Activated naive CD4-positive, alpha-beta T cell treated with anti-CD3 and anti-CD28 coated beads for 36 hours (primary cell): ENCODE data around the gene TARM1. TPM values are rescaled to one million over a fixed set of nuclear protein-coding genes. Genes with fewer than 3 reads are reported as not detected.
A peak's percentile ranks its signal among the peaks of the same experiment; 100 is the strongest.
"Not testable (repeated sequence)": the region's sequence is repeated elsewhere in the genome, so short reads cannot be mapped to it uniquely, and the experiment has no call there.

Experiments
- CTCF ChIA-PET: fragments of 350-600 bp; sonication (Branson Sonifier 250); formaldehyde crosslinking; loops from one replicate; lab custom pipeline; 2021; ENCODE audit warnings: antibody characterized with exemption; lab: Charles Lee
- DNase-seq: peaks from one replicate; pipeline ENCODE4 v3.0.0-alpha.2; 2020
- H3K27ac Mint-ChIP-seq: one replicate; pipeline ENCODE4 v1.8.0; 2021; ENCODE audit warnings: mild to moderate bottlenecking, mixed read lengths
- H3K27me3 Mint-ChIP-seq: one replicate; pipeline ENCODE4 v1.8.0; 2021; ENCODE audit warnings: low read depth, mixed read lengths
- H3K36me3 Mint-ChIP-seq: one replicate; pipeline ENCODE4 v1.8.0; 2021; ENCODE audit warnings: low read depth, mixed read lengths
- H3K4me1 Mint-ChIP-seq: one replicate; pipeline ENCODE4 v1.8.0; 2021; ENCODE audit warnings: low read depth, mixed read lengths
- H3K4me3 Mint-ChIP-seq: one replicate; pipeline ENCODE4 v1.8.0; 2021; ENCODE audit warnings: mild to moderate bottlenecking, moderate library complexity, mixed read lengths
- H3K9me3 Mint-ChIP-seq: one replicate; pipeline ENCODE4 v1.8.0; 2021; ENCODE audit warnings: mixed read lengths
- intact Hi-C: fragments of 100-400 bp; cut with micrococcal nuclease; formaldehyde crosslinking; loops from one replicate; pipeline ENCODE4 v1.15.1; 2023
- total RNA-seq, 2 experiments: library from RNA; stranded (reverse); gene quantifications; one replicate each; pipeline ENCODE4 v1.2.3, GENCODE V29; 2021

The TARM1 gene
- total RNA-seq, 2 experiments from 2014 or later: not detected

DNA sequence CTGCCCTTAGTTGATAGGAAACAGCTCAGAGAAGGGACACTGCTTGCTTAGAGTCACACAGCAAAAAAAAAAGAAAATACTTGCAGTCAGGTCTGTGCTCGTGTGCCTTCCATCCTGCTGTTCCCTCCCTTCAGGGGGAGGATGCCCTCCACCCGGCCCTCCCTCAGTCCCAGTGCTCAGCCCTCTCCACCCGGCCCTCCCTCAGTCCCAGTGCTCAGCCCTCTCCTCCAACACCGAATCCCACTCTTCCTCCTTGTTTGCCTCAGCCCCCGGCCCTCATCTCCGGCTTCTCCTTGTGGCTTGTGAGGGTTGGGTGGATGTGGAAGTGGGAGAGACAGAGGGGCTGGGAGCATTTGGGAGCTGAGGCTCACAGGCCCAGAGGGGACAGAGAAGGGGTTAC, 28.5 kb upstream of the TARM1 start:
- Mint-ChIP-seq H3K4me1 (peaks cover 26% of the 10 kb centered on the region), H3K9me3 (no peaks in the 10 kb centered on the region), H3K27me3 (no peaks in the 10 kb centered on the region), H3K27ac (no peak overlapping the region), H3K36me3 (peaks cover 37% of the 10 kb centered on the region), H3K4me3 (no peak overlapping the region)
- intact Hi-C loops: no loop called here
- CTCF ChIA-PET: no interaction called here
- no peak for DNase-seq

DNA sequence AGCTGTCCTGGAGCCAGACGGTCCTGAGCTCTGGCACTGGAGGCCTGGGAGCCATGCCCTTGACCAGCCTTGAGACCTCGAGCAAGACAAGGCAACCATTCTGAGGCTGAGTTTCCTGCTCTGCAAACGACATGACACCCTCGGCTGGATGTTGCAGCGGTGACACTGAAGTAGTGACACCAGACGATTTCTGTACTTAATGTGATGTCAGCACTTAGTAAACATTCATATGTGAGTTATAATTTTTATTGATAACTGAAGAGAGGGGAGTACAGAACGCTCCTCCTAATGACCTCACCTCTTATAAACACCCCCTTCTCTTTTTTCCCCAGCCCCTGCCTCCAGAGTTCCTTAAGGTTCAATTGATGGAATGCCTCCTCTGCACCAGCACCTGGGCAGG, 27.3 kb upstream of the TARM1 start:
- DNase-seq: no peak
- Mint-ChIP-seq H3K27ac (no peak overlapping the region), H3K4me1 (peaks cover 28% of the 10 kb centered on the region), H3K36me3 (peaks cover 31% of the 10 kb centered on the region), H3K4me3 (no peak overlapping the region), H3K27me3 (no peaks in the 10 kb centered on the region), H3K9me3 (no peaks in the 10 kb centered on the region)
- CTCF ChIA-PET: no interaction called here
- intact Hi-C loops: no loop called here

DNA sequence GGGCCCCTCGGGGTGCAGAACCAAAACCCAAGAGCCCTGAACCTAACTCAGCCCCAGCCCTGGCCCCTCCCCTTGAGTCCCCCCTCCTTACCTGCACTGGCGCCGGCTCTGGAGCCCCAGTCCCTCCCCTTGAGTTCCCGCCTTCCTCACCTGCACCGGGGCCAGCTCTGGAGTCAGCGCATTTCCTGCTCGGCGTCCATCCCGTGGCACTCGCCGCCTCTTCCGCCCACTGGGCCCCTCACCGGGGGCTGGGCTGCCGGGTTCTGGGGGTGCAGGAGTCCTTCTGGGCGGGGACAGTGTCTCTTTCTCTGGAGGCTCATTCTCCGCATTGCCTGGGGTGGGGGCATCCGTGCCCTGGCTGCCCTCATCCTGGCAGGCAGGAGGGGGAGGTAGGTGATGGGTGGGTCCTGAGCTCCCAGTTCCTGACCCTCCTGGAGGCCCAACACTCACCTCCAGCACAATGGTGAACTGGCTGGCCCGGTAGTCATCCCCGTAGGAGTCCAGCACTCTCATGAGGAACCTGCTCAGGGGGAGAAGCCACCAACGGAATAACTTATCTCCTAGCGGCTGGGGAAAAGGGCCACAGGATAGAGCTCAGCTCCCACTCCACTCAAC, 26.8 kb upstream of the TARM1 start:
- intact Hi-C loops: no loop called here
- Mint-ChIP-seq H3K27me3 (no peaks in the 10 kb centered on the region), H3K36me3 (peaks cover 27% of the 10 kb centered on the region), H3K9me3 (no peaks in the 10 kb centered on the region), H3K27ac (no peak overlapping the region), H3K4me1 (peaks cover 30% of the 10 kb centered on the region), H3K4me3 (no peak overlapping the region)
- peak; percentile 1 for DNase-seq
- CTCF ChIA-PET: no interaction called here

DNA sequence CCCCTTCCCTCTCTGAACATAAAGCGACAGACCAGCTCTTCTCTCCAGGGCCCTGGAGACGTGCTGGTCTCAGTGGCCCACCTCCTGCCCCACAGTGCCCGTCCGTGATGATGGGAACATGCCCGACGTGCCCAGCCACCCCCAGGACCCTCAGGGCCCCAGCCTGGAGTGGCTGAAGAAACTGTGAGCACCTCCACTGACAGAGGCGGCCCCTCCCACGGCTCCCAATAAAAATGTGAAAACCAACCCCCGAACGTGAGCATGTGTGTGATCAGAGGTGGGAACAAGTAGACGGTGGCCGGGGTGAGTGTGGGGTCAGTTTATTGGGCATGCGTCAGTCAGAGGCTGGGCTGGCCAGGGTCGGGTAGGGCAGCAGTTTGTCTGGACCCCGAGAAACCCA, 25.6 kb upstream of the TARM1 start:
- DNase-seq: no peak
- Mint-ChIP-seq H3K9me3 (no peaks in the 10 kb centered on the region), H3K27ac (no peak overlapping the region), H3K36me3 (peaks cover 24% of the 10 kb centered on the region), H3K4me3 (no peak overlapping the region), H3K27me3 (no peaks in the 10 kb centered on the region), H3K4me1 (peaks cover 36% of the 10 kb centered on the region)
- intact Hi-C loops: no loop called here
- CTCF ChIA-PET: no interaction called here

DNA sequence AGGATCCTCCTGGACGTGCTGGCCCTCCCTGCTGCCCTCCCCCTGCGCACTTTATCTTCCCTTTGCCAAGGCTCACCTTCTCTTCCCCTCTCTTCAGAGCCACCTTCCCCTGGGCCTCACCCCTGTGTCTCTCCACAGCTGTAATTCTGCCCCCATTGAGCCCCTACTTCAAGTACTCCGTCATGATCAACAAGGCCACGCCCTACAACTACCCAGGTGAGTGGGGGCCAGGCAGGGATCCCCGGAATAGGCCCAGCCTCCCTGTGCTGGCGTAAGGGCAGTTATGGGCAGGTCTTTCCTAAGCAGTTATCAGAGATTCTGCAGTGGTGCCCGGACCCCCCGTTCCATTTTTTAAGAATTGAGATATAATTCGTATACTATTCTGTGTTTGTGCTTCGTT, 24.6 kb upstream of the TARM1 start:
- DNase-seq: no peak
- Mint-ChIP-seq H3K4me3 (no peak overlapping the region), H3K36me3 (peaks cover 23% of the 10 kb centered on the region), H3K27ac (no peak overlapping the region), H3K9me3 (no peaks in the 10 kb centered on the region), H3K4me1 (peaks cover 34% of the 10 kb centered on the region), H3K27me3 (no peaks in the 10 kb centered on the region)
- intact Hi-C loops: no loop called here
- CTCF ChIA-PET: no interaction called here

DNA sequence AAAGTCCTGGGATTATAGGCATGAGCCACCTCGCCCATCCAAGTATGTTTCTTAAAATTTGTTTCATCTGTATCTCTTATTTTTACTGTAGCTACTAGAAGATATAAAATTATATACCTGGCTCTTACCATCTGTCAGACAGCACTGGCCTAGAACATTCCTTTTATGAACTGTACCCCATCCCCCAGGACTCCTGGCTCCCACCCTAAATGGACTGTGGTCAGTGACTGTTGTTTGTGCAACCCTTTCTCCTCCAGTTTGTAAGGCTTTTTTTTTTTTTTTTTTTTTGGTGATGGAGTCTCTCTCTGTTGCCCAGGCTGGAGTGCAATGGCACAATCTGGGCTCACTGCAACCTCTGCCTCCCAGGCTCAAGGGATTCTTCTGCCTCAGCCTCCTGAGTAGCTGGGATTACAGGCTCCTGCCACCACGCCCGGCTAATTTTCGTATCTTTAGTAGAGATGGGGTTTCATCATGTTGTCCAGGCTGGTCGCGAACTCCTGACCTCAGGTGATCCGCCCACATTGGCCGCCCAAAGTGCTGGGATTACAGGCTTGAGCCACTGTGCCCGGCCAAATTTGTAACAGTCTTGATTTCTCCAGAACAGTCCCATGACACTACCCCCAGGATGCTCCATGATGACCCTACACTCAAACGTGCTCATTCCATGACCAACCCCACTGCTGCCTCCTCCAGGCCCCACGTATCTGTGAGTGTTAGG, 24.0 kb upstream of the TARM1 start:
- DNase-seq: no peak
- Mint-ChIP-seq H3K27me3 (no peaks in the 10 kb centered on the region), H3K4me1 (peaks cover 31% of the 10 kb centered on the region), H3K4me3 (no peak overlapping the region), H3K36me3 (peaks cover 17% of the 10 kb centered on the region), H3K9me3 (no peaks in the 10 kb centered on the region), H3K27ac (no peak overlapping the region)
- CTCF ChIA-PET: no interaction called here
- intact Hi-C loops: loop anchor here (5.0 kb wide), 1 partner anchor 238 kb away; the partner anchor contains the start of gene MYADM

DNA sequence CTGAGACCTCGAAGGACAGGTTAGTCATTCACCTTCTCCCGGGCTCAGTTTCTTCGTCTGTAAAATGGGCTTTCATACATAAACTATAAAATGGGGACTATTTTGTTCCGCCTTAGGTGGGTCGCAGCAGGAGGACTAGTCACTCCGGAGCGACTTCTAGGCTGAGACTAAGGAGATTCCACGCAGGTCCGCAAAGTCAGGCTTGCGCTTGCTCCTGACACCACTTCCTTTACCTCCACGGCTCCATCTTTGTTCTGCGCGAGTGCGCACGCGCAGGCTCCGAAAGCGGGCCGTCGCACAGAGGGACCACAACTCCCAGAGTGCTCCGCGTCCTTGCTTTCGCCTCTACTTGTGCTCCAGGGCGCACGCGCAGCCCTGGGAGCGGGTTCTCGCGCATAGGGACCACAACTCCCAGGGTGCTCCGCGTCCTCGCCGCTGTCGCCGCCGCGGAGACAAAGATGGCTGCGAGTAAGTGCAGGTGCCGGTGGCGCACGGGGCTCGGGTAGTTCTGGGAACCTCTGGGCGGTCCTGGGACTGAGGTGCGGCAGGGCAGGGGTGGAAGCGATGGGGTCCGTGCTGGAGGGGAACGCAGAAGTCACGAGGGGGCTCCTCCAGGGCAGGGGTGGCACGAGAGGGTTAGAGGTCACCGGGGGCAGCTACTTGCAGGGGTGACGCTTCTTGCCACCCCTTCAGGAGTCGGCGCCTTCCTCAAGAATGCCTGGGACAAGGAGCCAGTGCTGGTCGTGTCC, 21.4 kb upstream of the TARM1 start, which contains the start of gene NDUFA3:
Gene NDUFA3, plus strand, starts transcription at position 435 of the 749 bp plus-strand sequence. Its CDS starts 24 bp downstream, at position 459.
- peaks cover 13% of the 10 kb centered on the region for H3K36me3 Mint-ChIP-seq
- H3K27me3 Mint-ChIP-seq: no peaks in the 10 kb centered on the region
- H3K4me1 Mint-ChIP-seq: peaks cover 28% of the 10 kb centered on the region
- intact Hi-C loops: loop anchor here (1.0 to 5.0 kb wide), 5 partner anchors 13 to 582 kb away; partner anchors contain the start of genes CNOT3, LENG1, MYADM and PRPF31
- H3K4me3 Mint-ChIP-seq: peak within 1 kb of the TSS; percentile 99
- CTCF ChIA-PET: no interaction called here
- peak; percentile 98 for DNase-seq
- H3K27ac Mint-ChIP-seq: peak within 1 kb of the TSS; percentile 92
- no peaks in the 10 kb centered on the region for H3K9me3 Mint-ChIP-seq

DNA sequence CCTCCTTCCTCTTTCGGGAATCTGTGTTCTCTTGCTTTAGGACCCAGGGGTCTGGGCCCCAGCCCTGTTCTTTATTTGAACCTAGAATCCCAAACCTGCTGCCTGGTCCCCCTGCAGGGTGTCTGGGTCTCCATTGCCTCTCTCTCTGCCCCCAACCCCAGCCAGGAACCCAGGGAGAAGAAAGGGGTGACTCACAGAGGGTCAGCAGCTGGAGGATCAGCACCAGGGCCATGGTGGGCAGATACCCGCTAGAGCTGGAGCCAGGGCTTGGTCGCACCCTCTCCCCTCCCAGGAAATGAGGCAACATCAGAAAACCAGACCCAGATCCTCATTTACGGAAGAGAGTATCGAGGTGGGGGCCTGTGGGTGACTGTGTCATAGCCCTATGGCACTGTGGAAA, 19.4 kb upstream of the TARM1 start, which contains the start of gene OSCAR:
Gene OSCAR, minus strand, starts transcription at position 243 of the 400 bp plus-strand sequence. Its CDS starts 11 bp downstream, at position 232.
- no peak for DNase-seq
- Mint-ChIP-seq H3K4me1 (peaks cover 28% of the 10 kb centered on the region), H3K4me3 (peak within 1 kb of the TSS; percentile 38), H3K27ac (peak within 1 kb of the TSS; percentile 37), H3K9me3 (no peaks in the 10 kb centered on the region), H3K36me3 (peaks cover 2% of the 10 kb centered on the region), H3K27me3 (no peaks in the 10 kb centered on the region)
- CTCF ChIA-PET: no interaction called here
- intact Hi-C loops: loop anchor here (5.0 kb wide), 1 partner anchor 233 kb away; the partner anchor contains the start of gene MYADM

DNA sequence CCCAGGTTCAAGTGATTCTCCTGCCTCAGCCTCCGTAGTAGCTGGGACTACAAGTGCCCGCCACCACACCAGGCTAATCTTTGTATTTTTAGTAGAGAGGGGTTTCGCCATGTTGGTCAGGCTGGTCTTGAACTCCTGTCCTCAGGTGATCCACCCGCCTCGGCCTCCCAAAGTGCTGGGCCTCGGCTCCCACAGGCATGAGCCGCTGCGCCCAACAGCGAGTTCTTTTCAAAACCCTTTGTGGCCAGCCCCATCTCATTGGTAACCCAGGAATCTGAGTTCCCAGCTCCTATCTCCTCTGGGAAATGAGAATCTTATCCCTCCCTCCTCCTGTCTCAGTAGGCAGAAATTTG, 18.7 kb upstream of the TARM1 start:
- CTCF ChIA-PET, H3K9me3 Mint-ChIP-seq, DNase-seq, H3K36me3 Mint-ChIP-seq, H3K27ac Mint-ChIP-seq, H3K4me3 Mint-ChIP-seq, H3K27me3 Mint-ChIP-seq: not testable (repeated sequence)
- intact Hi-C loops: loop anchor here (5.0 kb wide), 1 partner anchor 233 kb away; the partner anchor contains the start of gene MYADM
- peaks cover 24% of the 10 kb centered on the region for H3K4me1 Mint-ChIP-seq

DNA sequence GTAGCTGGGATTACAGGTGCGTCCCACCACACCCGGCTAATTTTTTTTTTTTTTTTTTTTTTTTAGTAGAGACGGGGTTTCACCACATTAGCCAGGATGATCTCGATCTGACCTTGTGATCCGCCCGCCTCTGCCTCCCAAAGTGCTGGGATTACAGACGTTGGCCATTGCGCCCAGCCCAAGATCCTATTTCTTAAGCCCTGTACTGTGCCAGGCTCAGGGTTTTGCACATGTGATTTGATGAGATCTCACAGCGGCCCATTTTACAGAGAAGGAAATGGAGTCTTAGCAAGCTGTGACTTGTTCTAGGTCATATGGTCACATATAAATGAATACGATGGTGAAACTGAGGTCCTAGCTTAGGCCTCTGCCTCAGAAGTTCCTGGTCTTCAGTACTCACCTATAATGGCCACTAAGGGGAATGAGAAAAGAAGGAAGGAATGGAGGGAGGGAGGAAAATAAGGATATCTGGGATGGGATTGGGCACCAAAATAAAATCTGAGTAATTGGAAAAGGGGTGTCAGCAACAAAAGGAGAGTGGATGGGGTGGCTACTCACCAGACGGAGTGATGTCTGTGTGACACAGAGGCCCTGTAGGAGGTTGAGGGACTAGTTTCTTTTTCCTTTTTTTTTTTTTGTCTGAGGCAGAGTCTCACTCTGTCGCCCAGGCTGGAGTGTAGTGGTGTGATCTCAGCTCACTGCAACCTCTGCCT, 18.2 kb upstream of the TARM1 start:
- intact Hi-C loops: no loop called here
- CTCF ChIA-PET: no interaction called here

DNA sequence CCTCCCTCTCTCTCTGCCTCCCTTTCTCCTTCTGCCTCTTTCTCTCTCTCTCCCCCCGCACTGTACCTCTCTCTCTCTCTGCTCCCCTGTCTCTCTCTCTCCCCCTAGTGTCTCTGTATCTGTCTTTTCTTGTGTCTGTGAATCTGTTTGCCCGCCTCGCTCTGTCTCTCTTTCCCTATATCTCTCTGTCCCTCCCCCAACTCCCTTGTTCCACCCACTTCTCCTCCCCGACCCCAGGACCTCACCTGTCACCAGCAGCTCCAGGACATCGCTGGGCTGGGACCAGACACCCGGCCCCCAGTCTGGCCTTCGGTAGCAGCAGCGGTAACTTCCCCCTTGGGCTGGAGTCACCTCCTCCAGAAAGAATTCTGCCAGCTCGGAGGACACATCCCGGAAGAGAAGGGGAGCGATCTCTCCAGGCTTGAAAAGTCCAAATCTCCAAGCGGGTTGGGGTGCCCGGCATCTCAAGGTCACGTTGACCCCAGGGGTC, 15.5 kb upstream of the TARM1 start:
- Mint-ChIP-seq H3K27ac (peak overlapping the region; percentile 2), H3K4me3 (peak overlapping the region; percentile 36), H3K36me3 (no peaks in the 10 kb centered on the region), H3K4me1 (peaks cover 10% of the 10 kb centered on the region), H3K9me3 (no peaks in the 10 kb centered on the region), H3K27me3 (peaks cover 11% of the 10 kb centered on the region)
- CTCF ChIA-PET: interaction anchor here (0.5 kb wide), 1 partner anchor 14 kb away, joined by 4 read pairs; no protein-coding TSS in a partner anchor
- intact Hi-C loops: no loop called here
- no peak for DNase-seq

More for the DNA sequence above, 18.2 kb upstream of the TARM1 start:
- Mint-ChIP-seq H3K36me3 (no peaks in the 10 kb centered on the region), H3K27ac (no peak overlapping the region), H3K4me3 (no peak overlapping the region), H3K4me1 (peaks cover 23% of the 10 kb centered on the region), H3K27me3 (peaks cover 2% of the 10 kb centered on the region), H3K9me3 (no peaks in the 10 kb centered on the region)
- DNase-seq: no peak
